ENCODE results near the gene DPH2.

- TF ChIP-seq, protein P1, sequence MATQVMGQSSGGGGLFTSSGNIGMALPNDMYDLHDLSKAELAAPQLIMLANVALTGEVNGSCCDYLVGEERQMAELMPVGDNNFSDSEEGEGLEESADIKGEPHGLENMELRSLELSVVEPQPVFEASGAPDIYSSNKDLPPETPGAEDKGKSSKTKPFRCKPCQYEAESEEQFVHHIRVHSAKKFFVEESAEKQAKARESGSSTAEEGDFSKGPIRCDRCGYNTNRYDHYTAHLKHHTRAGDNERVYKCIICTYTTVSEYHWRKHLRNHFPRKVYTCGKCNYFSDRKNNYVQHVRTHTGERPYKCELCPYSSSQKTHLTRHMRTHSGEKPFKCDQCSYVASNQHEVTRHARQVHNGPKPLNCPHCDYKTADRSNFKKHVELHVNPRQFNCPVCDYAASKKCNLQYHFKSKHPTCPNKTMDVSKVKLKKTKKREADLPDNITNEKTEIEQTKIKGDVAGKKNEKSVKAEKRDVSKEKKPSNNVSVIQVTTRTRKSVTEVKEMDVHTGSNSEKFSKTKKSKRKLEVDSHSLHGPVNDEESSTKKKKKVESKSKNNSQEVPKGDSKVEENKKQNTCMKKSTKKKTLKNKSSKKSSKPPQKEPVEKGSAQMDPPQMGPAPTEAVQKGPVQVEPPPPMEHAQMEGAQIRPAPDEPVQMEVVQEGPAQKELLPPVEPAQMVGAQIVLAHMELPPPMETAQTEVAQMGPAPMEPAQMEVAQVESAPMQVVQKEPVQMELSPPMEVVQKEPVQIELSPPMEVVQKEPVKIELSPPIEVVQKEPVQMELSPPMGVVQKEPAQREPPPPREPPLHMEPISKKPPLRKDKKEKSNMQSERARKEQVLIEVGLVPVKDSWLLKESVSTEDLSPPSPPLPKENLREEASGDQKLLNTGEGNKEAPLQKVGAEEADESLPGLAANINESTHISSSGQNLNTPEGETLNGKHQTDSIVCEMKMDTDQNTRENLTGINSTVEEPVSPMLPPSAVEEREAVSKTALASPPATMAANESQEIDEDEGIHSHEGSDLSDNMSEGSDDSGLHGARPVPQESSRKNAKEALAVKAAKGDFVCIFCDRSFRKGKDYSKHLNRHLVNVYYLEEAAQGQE (IDR thresholded peaks at IDR 0.05; ENCODE audit: insufficient read depth in 1 of 2, low read depth in 2 of 2, low read length in 2 of 2): no peak
- TF ChIP-seq POLR2AphosphoS5 (IDR thresholded peaks at IDR 0.05; ENCODE audit: low read depth, low read length) (no peak), SIN3A (IDR thresholded peaks at IDR 0.05; ENCODE audit: borderline replicate concordance, insufficient read depth, low read length) (no peak), TAF1 (IDR thresholded peaks at IDR 0.05; ENCODE audit: borderline replicate concordance, insufficient read depth, low read length) (no peak), FOXP2 (optimal IDR thresholded peaks at IDR 0.05; ENCODE audit: borderline replicate concordance, extremely low read depth, extremely low read length, insufficient read depth) (no peak)
Observed at GRCh38 chr1:43971336-43971980, 1.6 kb downstream of the DPH2 start.

All from PFSK-1 (cell line).